Measurements from ENCODE around the gene CREB3L1. TPM values are rescaled to one million over a fixed set of nuclear protein-coding genes. Genes with fewer than 3 reads are reported as not detected.

CREB3L1 gene
- total RNA-seq, 1 experiment from 2014 or later, result 3.3 TPM

- H3K4ac ChIP-seq (ENCODE audit: low read depth, low read length), result no peak overlapping the region
- no peak overlapping the region for H4K8ac ChIP-seq (replicated peaks; ENCODE audit: insufficient read length, low read depth, low read length)
- no peaks in the 10 kb centered on the region for H3K79me1 ChIP-seq (ENCODE audit: insufficient read depth, low read depth, low read length, poor library complexity, severe bottlenecking)
- H3K18ac ChIP-seq (ENCODE audit: insufficient read length, low read depth, low read length), result no peak overlapping the region
- no peak overlapping the region for H2BK5ac ChIP-seq (ENCODE audit: insufficient read length, low read length)
- peaks cover 22% of the 10 kb centered on the region; the same call in 1 of the 2 replicates for H3K27me3 ChIP-seq (ENCODE audit: insufficient read depth, low read length)
- no peak overlapping the region for H2BK12ac ChIP-seq (ENCODE audit: insufficient read length, low read depth, low read length)
- H3K23ac ChIP-seq (ENCODE audit: insufficient read length, low read depth, low read length), result no peak overlapping the region
- H3K56ac ChIP-seq (ENCODE audit: insufficient read length, low read depth, low read length), result no peak overlapping the region
- no peak overlapping the region for H4K91ac ChIP-seq (ENCODE audit: insufficient read length, low read depth, low read length)
- H2BK20ac ChIP-seq (ENCODE audit: low read depth, low read length, poor library complexity, severe bottlenecking), result no peak overlapping the region
- H3K23me2 ChIP-seq (ENCODE audit: insufficient read length, low read depth, low read length, poor library complexity, severe bottlenecking), result peaks cover 7% of the 10 kb centered on the region
- no peak overlapping the region for H3K14ac ChIP-seq (ENCODE audit: insufficient read depth, low read length)
- H3K9ac ChIP-seq (ENCODE audit: extremely low read depth, insufficient read length, low read length), result no peak overlapping the region
- peaks cover 4% of the 10 kb centered on the region; the same call in 1 of the 2 replicates for H3K4me1 ChIP-seq (ENCODE audit: insufficient read depth, low read length)
- no peaks in the 10 kb centered on the region for H4K20me1 ChIP-seq (ENCODE audit: control insufficient read depth, insufficient read depth, insufficient read length)
- no peak overlapping the region for H2AK5ac ChIP-seq (ENCODE audit: insufficient read length, low read length)
- WGBS (ENCODE audit: extremely low coverage, insufficient read length, low lambda C conversion rate), result no CpG with 5 or more reads among the region's 99 CpGs
- H2BK15ac ChIP-seq (ENCODE audit: low read depth, low read length), result no peak overlapping the region
- no peak for TF ChIP-seq CTCF (conservative IDR thresholded peaks at IDR 0.05)
- no peak overlapping the region for H2BK120ac ChIP-seq (ENCODE audit: low read depth, low read length, poor library complexity, severe bottlenecking)
- H3K27ac Mint-ChIP-seq, result no peak overlapping the region
- H3T11ph ChIP-seq (ENCODE audit: low read length), result no peak overlapping the region
- H3K4me2 ChIP-seq (ENCODE audit: insufficient read depth, insufficient read length, low read length), result peak overlapping the region; percentile 36
- no peak overlapping the region for H4K5ac ChIP-seq (ENCODE audit: insufficient read length, low read depth, low read length)
- H3K4me3 Mint-ChIP-seq, result peak overlapping the region; percentile 66 to 79
- H3K27ac ChIP-seq (ENCODE audit: insufficient read length, low read depth, low read length), result no peak overlapping the region
- no peak overlapping the region for H2AFZ ChIP-seq (ENCODE audit: low read length)
- no peaks in the 10 kb centered on the region for H3K79me2 ChIP-seq (ENCODE audit: insufficient read depth, low read length)
- H3K9me3 Mint-ChIP-seq, result no peaks in the 10 kb centered on the region; a peak in 1 of 5 replicates
- peak; percentile 53 for DNase-seq
- peaks cover 0 to 4% (median 0%) of the 10 kb centered on the region in 3 experiments; a peak in 2 of 7 replicates for H3K36me3 Mint-ChIP-seq (ENCODE audit: insufficient read depth in 1 of 3, low read depth in 3 of 3)
- H3K4me1 Mint-ChIP-seq, result peaks cover 49 to 72% of the 10 kb centered on the region in 2 experiments
- no peaks in the 10 kb centered on the region for H3K9me3 ChIP-seq (ENCODE audit: control insufficient read depth, low read depth, low read length)
- peaks cover 70% of the 10 kb centered on the region for H3K27me3 Mint-ChIP-seq (ENCODE audit: low read depth)
These were observed 55.3 kb downstream of the CREB3L1 start for GRCh38 chr11:46332568-46333393.
